GM18909 (cell line): Measurements from ENCODE around the gene COL23A1.

ENCODE experiments used
- ATAC-seq: cut with Tn5 transposase; IDR thresholded peaks from one replicate; pipeline ENCODE4 v1.9.1; 2021; ENCODE audit warnings: mild to moderate bottlenecking; ENCODE audit not compliant: unreplicated experiment, poor library complexity

The COL23A1 gene

DNA sequence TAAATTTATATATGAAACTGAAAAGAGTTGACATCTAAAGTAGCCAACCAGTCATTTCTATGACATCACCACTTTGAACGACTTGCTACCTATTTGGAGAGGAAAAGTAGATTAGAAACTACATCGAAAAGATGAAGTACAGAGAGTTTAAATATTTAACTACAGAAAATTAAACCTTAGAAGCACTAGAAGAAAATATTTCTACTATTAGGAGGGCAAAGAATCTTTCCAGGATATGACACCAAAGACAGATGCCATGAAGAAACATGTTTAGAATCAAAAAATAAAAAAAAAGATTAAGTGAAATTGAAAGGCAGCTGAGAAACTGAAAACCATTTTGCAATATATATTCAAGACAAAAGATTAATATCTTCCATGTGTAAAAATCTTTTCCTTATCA lies 144.7 kb downstream of the COL23A1 start:
- no peak for ATAC-seq

DNA sequence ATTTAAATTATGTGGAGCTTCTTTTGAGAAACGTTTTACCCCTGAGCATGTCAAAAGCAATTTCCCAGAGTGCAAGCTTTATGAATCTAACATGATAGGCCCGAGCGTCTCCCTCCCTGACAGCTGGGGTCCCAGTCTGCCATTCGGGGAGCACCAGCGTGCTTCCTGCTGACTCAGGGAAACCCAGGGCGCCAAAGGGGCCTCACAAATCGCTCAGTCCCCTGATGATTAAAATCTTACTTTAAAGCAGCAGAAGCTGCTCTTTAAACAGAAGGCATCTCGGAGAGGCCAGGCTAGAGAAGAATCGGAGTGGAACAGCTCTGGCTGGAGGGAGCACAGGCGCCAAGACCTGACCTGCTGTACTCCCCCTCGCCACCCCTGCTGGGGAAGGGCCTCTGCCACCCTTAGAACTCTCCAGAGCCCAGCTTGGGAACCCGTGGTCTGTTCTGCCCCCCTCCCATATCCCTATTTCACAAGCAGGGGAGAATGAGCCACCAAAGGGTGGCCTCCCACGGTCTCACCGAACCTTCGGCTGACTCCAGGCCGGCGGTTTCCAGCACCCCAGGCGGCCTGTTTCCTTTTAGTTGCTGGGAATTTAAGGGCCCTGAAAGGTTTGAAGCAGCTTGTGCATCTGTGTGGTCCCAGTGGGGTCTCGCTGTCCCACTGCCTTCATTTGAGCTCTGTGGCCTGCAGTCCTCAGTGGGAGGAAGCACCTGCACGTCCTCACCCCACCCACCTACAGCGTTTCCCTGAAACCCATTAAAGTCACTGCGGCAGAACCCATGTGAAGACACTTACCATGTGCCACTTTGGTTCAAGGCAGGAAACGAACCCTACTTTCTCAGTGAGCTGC lies 147.6 kb downstream of the COL23A1 start:
- no peak for ATAC-seq

DNA sequence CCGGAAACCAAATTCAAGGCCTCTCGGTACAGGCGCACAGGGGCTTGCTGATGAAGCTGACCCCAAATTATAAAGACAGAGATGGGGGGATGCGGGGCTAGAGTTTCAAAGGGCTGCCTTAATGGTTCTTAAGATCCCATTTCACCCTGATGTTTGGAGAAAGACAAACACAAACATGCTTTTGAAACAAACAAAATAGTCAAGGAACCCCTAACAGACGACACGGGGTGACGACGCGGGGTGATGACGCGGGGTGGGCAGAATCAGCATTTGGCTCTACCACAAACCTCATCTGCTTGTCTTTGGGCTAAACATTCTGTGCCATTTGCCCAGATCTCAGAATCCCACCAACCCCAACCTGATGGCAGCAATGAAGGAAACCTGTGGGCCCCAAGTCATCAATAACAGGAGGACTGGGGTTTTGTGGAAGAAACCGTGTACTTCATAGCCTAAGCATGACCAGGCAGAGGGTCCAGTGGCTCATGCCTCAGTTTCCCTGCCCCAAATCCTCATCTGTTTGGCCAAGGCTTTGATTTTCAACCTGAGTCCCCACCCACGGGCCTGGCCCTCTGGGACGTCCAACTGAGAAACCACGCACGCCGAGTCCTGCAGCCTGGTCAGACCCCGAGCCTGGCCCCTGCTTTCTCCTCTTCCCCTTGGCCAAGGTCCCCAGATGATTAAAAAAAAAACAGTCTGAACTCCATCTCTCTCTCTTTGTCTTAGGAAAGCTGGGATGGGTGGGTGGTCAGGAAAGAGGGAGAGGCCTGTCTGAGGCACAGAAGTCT lies 148.5 kb downstream of the COL23A1 start:
- ATAC-seq, result no peak

DNA sequence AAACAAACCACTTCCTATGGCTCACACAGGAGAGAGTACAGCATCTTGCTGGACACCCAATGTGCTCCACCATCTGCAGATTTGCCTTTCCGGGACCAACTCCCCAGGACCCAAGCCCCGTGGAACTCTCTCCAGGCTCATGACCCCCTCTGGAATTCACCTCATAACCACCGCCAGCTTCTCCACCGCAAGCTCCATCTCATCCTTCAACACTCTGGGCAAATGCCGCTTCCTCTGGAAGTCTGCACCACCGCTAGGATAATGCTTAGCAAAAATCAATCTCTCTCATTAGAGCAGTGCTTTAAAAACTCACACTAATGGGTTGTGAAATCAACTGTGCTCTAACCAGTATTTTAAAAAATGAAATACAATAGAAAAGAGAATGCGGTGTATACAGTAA lies 150.0 kb downstream of the COL23A1 start:
- ATAC-seq, result no peak

DNA sequence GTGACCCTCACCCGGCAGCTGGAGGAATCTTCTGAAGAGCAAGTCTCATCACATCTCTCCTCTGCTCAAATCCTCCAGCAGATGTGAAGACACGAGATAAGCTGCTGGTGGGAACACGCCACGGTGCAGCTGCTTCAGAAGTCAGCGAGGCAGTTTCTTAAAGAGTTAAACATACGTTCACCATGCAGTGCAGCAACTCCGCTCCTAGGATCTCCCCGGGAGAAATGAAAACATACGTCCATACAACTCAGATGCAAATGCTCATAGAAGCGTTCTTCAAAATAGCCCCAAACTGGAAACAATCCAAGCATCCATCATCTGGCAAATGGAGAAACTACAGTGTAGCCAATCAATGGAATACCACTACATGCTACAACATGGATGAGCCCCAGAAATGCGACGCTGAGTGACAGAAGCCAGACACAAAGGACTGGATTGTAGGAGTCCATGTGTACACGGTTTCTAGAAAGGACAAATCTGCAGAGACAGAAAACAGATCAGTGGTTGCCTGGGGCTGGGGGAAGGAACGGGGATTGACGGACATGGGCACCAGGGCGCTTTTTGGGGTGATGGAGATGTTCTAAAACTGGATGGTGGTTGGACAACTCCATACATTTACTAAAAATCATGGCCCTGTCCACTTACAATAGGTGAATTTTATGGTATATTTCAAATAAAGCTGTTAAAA lies 150.6 kb downstream of the COL23A1 start:
- ATAC-seq, result no peak

DNA sequence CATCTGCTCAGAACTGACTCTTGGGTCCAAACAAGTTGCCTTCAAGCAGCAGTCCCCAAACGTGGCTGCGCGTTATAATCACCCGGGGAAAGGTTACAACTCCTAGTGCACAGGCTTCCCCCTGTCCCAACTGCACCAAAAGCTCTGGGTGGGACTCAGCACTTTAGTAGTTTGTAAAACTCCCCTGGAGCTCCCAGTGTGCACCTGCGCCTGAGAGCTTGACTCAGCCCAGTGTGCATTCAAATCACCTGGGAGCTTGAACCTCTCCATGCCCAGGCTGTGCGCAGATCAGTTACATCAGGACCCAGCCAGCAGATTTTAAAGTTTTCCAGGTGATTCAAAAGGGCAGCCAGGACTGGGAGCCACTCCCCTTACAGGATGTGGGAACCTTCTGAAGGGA lies 151.4 kb downstream of the COL23A1 start:
- ATAC-seq, result no peak

DNA sequence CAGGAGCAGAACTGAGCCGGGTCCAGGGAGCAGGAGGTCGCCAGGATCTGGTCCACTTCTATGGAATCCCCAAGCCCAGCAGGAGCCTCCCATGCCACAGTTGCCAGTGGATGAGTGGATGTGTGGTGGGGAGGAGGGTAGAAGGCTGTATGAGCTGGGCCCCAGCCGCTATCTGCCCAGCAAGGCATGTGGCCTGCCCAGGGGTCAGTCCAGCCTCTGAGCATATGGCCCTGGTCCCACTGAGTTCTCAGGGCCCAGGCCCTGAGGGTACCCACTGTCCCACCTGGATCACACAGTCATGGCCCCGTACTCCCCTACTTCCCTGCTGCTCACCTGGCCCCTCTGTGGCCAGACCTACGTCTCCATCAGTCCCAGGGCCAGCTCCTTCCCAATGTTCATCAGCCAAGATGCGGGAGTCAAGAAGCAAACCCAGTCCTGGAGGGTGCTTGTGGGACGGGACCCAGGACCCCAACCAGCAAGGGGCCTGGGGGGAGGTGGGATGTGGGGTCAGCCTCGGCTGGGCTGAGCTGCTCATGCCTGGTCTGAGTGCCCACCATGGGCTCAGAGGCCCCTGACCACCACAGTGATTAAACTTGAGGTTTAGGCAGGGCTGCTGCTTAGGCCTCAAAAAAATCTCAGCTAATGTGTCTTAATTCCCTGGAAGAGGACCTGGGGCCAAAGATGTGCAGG lies 152.7 kb downstream of the COL23A1 start:
- no peak for ATAC-seq

DNA sequence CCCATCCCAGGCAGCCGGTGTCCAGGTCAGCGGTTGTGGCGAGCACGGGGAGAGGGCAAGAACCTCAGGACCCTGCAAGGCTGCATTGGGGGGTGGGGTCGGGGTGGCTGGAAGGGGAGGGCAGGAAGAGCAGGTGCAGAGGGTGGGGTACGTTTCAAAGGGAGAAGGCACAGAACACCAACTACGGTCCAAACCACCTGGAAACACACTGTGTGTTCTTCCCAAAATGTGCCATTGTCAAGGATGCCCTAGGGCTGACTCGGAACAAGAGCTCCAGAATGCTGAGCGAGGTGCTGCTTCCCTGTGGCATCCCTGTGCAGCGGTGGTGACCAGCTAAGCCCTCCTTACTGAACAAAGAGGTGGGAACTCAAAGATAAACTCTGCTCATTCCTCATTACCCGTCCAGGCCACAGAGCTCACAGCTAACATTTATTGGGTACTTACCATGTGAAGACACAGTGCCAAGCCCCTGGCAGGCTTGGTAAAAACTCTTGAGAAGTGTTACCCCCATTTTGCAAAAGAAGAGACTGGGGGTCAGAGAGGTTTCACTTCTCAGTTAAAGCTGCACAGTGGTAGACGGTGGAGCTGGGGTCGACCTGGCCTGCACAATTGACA lies 153.8 kb downstream of the COL23A1 start:
- ATAC-seq, result no peak

DNA sequence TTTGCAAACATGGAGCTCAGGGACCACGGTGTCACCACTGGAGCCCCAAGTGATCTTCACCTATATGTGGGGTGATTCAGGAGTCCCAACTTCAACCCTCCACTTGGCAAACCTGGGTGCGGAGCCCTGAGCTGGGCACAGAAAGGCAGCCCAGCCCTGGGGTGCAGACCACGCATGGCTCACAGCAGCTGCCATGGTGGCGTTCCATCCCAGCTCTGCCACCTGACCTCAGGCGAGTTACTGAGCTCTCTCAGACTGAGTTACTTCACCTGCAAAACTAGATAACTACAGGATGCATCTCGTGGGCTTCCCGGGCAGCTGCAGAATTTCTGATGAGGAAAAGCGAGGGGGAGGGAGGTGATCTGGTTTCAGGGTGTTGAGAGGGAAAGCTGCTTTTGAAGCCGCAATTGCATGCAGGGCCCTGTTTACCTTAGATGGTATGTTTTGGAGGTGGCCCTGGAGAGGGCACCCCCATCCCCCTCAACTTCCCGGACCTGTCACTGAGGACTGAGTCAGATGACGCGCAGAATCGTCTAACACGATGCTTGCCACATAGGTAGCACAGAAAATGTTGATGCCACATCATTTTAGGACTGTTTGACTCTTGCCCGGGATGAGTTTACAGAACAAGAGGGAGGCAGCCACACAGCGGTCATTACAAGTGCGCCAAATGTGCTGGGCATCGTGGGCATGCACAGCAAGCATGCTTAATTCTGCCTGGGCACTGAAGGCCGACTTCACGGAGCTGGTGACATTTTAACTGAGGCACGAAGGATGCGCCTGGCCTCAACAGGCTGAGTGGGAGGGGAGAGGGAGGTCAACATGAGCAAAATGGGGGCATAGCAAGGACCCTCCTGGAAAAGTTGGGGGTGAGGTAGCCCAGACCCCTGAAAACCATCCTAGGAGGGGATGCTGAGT lies 154.6 kb downstream of the COL23A1 start:
- ATAC-seq, result no peak

DNA sequence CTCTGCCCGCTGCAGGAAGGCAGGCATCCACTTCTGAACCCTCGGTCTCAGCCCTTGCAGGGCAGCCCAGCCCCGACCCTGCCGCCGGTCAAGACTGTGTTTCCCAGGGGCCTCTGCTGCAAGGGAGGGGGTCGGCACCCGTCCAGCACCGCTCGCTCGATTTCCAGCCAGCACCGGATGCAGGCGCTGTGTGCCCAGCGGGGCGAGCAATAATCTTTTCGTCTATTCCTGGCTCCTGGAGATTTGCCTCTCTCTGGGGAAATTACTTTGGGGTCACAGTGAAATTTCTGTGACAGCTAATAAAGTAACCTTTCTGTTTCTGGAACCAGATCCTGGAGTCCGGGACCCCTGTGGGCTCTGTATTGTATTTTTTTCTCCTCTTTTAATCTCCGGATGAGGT lies 155.3 kb downstream of the COL23A1 start:
- no peak for ATAC-seq

DNA sequence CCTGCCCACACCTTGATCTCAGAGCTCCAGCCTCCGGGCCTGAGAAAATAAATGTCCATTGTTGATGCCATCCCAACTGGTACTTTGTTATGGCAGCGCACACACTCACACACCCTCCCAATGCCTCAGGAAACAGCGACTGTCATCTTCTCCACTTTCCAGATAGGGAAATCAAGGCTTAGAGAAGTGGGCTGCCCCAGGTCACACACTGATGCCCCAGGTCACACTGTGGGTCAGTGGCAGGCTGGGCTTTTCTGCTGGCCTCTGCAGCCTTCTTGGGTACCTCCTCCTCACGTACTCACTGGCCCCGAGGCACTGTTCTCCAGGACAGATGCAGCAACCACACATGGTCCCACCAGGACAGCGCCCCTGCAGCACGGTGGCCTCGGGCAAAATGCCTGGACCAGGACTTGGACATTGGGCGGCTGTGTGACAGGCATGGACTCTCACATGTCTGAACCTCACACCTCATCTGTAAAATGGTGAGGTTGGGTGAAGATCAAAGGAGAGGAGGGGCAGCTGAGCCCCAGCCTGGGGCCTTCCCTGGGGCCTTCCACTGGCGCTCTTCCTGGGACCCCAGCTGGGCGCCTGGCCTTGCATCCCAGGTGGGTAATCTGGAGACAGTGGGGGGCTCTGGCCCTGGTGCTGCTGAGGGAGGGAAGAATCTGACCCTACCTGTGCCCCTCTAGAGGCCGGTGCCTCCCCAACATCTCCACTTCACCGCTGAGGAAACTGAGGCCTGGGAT lies 156.0 kb downstream of the COL23A1 start:
- ATAC-seq, result no peak

DNA sequence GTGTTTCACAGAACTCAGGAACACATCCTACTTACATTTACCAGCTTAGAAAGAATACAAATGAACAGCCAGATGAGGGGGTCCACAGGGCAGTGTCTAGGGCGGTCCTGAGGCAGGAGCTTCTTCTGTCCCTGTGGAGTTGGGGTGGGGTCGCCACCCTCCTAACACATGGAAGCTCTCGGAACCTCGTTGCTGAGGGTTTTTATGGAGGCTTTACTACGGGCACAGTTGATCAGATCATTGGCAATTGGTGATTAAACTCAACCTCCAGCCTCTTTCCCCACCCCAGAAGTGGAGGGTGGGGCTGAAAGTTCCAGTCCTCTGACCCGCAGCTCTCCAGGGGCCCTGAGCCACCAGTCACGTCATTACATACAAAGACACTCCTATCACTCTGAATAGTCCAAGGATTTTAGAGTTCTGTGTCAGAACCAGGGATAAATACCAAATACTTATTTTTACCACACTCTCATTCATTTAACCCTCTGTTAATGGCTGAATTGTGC lies 156.9 kb downstream of the COL23A1 start:
- ATAC-seq, result no peak

DNA sequence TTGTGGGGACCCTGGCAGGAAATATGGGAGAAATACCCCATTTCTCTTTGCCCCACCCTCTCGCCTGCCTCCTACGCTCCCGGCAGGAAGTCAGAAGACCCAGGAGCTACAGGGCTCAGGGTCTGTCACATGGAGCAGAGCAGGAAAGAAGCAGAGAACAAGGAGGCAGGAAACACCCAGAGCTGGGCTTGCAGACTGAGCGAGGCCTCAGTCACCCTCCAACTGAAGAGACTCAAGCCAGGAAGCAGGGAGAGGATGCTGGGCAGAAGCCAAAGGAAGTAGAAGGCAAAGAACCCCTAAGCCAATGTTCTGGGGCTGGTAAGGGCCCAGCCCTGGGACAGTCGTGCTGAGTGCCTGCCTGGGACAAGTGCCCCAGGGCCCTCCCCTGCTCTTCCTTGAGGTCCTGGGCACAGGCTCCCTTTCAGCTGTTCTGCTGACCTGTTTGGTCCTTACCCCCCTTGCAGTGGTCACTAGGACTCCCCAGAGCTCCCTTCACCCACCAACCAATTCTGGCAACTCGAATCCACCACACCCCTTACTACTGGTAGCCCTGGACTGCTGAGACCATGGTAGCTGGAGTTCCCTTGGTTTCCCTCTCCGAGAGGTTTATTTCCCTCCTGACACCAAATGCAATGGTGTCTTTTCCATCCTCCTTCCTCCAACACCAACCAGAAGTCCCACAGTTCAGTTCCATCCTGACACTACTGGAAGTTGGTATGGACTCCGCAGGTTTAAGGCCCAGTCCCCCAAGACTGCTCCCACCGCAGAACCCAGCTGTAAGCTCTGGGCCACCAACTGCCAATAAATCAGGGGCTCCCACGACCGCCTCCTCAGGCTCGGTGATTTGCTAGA lies 157.5 kb downstream of the COL23A1 start:
- no peak for ATAC-seq

DNA sequence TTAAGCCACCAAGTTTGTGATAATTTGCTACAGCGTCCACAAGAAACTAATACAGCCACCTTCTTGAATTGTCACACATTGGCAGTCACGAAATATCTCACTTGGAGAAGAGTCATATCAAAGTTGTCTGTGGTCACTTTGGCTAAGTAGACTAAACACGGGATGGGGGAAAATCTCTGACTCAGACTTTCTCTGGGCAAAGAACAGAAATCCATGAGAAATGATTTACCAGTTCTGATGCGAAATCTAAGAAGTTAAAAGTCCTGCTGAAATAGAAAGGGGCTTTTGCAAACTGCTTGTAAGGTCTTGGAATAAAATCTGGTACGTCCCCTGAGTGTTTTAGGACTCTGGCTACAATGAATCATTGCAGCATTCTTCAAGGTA lies 158.4 kb downstream of the COL23A1 start:
- ATAC-seq, result no peak

DNA sequence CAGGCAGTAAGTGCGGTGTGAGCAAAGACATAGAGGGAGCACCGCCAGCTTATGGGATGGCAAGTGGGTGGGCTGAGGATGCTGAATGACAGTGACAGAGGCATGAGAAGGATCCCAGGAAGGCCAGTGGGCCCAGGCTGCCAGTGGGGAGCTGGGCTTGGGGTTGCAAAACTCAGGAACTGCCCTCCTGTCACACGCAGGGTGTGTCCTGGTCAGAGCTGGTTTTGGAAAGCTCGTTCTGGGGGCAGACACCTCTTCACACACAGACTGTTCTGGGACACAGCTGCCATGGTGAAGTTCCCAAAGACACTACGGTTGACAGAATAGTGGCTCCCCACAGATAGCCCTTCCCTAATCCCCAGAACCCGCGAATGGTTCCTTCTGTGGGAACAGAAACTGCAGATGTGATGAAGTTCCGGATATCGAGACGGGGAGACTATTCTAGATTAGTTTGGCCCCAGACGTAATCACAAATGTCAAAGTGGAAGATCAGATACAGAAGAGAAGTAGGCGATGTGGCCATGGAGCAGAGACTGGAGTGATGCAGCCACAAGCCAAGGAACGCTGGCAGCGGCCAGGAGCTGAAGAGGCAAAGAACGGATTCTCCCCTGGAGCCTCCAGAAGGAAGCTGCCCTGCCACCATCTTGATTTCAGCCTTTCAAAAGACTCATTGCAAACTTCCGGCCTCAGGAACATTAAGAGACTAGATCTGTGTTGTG lies 159.0 kb downstream of the COL23A1 start:
- no peak for ATAC-seq

DNA sequence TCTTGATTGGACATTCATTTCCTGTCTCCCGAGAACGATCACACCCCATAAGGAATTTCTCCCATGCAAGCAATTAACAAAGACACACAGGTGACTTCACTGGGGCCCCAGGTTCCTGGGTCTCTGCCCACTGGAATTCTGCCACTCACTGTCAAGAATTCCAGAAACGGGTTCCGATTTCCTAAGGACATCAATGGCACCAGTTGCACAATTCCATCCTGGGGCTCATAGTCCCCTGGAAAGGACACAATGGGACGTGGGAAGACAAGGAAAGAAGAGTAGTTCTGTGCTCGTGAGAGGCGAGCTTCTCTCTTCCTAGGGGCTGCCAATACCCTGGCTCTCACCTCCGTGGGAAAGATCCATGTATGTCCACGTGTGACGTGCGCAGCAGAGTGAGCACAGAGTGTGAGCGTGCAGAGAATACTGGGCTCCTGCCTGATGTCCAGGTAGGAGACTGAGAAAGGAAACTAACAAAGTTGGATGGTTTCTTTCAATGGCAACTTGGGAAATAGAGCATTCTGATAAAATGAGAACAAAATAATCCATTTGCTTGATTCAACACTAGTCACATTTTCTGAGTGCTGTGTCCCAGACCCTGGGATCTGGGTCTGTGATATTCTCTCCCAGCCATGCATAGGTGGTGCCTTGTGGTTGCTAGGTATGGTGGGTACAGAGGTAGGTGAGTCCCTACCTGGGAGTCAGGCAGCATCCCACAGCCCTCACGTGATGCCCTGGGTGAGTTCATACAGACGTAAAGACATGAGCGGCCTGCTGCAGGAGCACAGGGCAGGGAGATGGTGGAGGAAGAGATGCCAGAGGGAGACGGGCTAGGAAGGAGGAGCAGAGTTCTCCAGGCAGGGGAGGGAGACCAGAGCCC lies 159.8 kb downstream of the COL23A1 start:
- no peak for ATAC-seq
